Stimulated activated CD4-positive, alpha-beta T cell treated with anti-CD3 and anti-CD28 coated beads, Interleukin-1b, Interleukin-23, amount 100 ng/mL, for 24 hours (primary cell): ENCODE measurements around the gene NUFIP1.
"Not testable (repeated sequence)": the region's sequence is repeated elsewhere in the genome, so short reads cannot be mapped to it uniquely, and the experiment has no call there.

Source experiments
- DNase-seq, 4 experiments: peaks; one replicate each; pipeline ENCODE4 v3.0.0-alpha.2; 2020; ENCODE audit warnings: low read depth in 4 of 4, low spot score in 1 of 4

The NUFIP1 gene

GRCh38 chr13:44920013-44920412 is 69.3 kb downstream of the NUFIP1 start:
- no peak for DNase-seq

- DNase-seq, result no peak
Observed at GRCh38 chr13:44919104-44919804, 70.0 kb downstream of the NUFIP1 start.

GRCh38 chr13:44918326-44919103 is 70.8 kb downstream of the NUFIP1 start:
- peak; percentile 49 to 69 (median 59) for DNase-seq

- peak; percentile 81 to 98 (median 90) for DNase-seq
Observed at GRCh38 chr13:44917589-44918325, 71.5 kb downstream of the NUFIP1 start.

GRCh38 chr13:44912278-44913016 is 76.8 kb downstream of the NUFIP1 start:
- DNase-seq, result no peak

GRCh38 chr13:44908712-44909111 is 80.6 kb downstream of the NUFIP1 start:
- DNase-seq, result no peak

- no peak for DNase-seq
Observed at GRCh38 chr13:44908266-44908665, 81.0 kb downstream of the NUFIP1 start.

- DNase-seq, result no peak
Observed at GRCh38 chr13:44906713-44907112, 82.6 kb downstream of the NUFIP1 start.

GRCh38 chr13:44906230-44906629 is 83.0 kb downstream of the NUFIP1 start:
- DNase-seq, result no peak

- DNase-seq, result no peak
Observed at GRCh38 chr13:44905556-44905955, 83.7 kb downstream of the NUFIP1 start.

- no peak for DNase-seq
Observed at GRCh38 chr13:44904967-44905366, 84.3 kb downstream of the NUFIP1 start.

GRCh38 chr13:44903574-44903985 is 85.7 kb downstream of the NUFIP1 start:
- no peak for DNase-seq

GRCh38 chr13:44902738-44903137 is 86.5 kb downstream of the NUFIP1 start:
- no peak for DNase-seq

- no peak for DNase-seq
Observed at GRCh38 chr13:44899967-44900366, 89.3 kb downstream of the NUFIP1 start.

GRCh38 chr13:44898308-44898707 is 91.0 kb downstream of the NUFIP1 start:
- not testable (repeated sequence) for DNase-seq

- DNase-seq, result no peak
Observed at GRCh38 chr13:44895953-44896335, 93.3 kb downstream of the NUFIP1 start.

- no peak for DNase-seq
Observed at GRCh38 chr13:44895264-44895952, 93.9 kb downstream of the NUFIP1 start.

- DNase-seq, result no peak
Observed at GRCh38 chr13:44894001-44894770, 95.1 kb downstream of the NUFIP1 start.
